Chondrocyte (in vitro differentiated cells): ENCODE data around the gene SLF2. TPM values are rescaled to one million over a fixed set of nuclear protein-coding genes. Genes with fewer than 3 reads are reported as not detected.

Experiments
- DNase-seq: peaks from one replicate; pipeline ENCODE4 v3.0.0; 2021; ENCODE audit warnings: mixed read lengths, low spot score
- H3K27ac Mint-ChIP-seq: one replicate; pipeline ENCODE4 v1.8.0; 2021; ENCODE audit warnings: mild to moderate bottlenecking, moderate library complexity, mixed read lengths; ENCODE audit not compliant: unreplicated experiment
- H3K27me3 Mint-ChIP-seq: 2 replicates; pipeline ENCODE4 v1.8.0; 2021; ENCODE audit warnings: low read depth, mixed read lengths
- H3K36me3 Mint-ChIP-seq: 2 replicates; pipeline ENCODE4 v1.8.0; 2021; ENCODE audit warnings: low read depth, mixed read lengths
- H3K4me1 Mint-ChIP-seq: 2 replicates; pipeline ENCODE4 v1.8.0; 2021; ENCODE audit warnings: low read depth, mild to moderate bottlenecking, mixed read lengths
- H3K4me3 Mint-ChIP-seq: one replicate; pipeline ENCODE4 v1.8.0; 2021; ENCODE audit warnings: mild to moderate bottlenecking, moderate library complexity, mixed read lengths; ENCODE audit not compliant: unreplicated experiment
- H3K9me3 Mint-ChIP-seq: 2 replicates; pipeline ENCODE4 v1.8.0; 2021; ENCODE audit warnings: low read depth, mixed read lengths
- CTCF ChIP-seq: fragments of 200-600 bp; sonication (generic); IDR thresholded peaks from 2 replicates; pipeline ENCODE4 v1.5.0; 2021; ENCODE audit warnings: antibody characterized with exemption, mild to moderate bottlenecking, moderate library complexity
- total RNA-seq: library from RNA; stranded (reverse); gene quantifications from 3 replicates; pipeline ENCODE4 v1.2.1, GENCODE V29; 2021

SLF2 gene
- total RNA-seq, 1 donor from 2014 or later: 20.6 TPM

- H3K9me3 Mint-ChIP-seq: no peaks in the 10 kb centered on the region
- H3K27ac Mint-ChIP-seq: no peak overlapping the region
- H3K4me3 Mint-ChIP-seq: no peak overlapping the region
- peaks cover 5% of the 10 kb centered on the region for H3K36me3 Mint-ChIP-seq
- no peaks in the 10 kb centered on the region for H3K27me3 Mint-ChIP-seq
- peaks cover 27% of the 10 kb centered on the region for H3K4me1 Mint-ChIP-seq
- peak; percentile 53 for DNase-seq
- no peak for TF ChIP-seq CTCF
Observed at GRCh38 chr10:100985336-100985735, 72.6 kb downstream of the SLF2 start.

GRCh38 chr10:100986623-100986951 lies 73.8 kb downstream of the SLF2 start:
- Mint-ChIP-seq H3K4me3 (peak overlapping the region; percentile 100), H3K27ac (peak overlapping the region; percentile 96), H3K9me3 (no peaks in the 10 kb centered on the region), H3K27me3 (no peaks in the 10 kb centered on the region), H3K36me3 (peaks cover 13% of the 10 kb centered on the region), H3K4me1 (peaks cover 27% of the 10 kb centered on the region)
- TF ChIP-seq CTCF: no peak
- no peak for DNase-seq

GRCh38 chr10:100986952-100987684 lies 74.4 kb downstream of the SLF2 start, which contains the start of the genes MRPL43 and TWNK:
MRPL43 (minus strand) TSS chr10:100987497; CDS start chr10:100987443, 54 bp downstream.
TWNK (plus strand) TSS chr10:100987543; CDS start chr10:100988211, 668 bp downstream.
- Mint-ChIP-seq H3K27ac (peak within 1 kb of the TSS; percentile 96), H3K9me3 (no peaks in the 10 kb centered on the region), H3K36me3 (peaks cover 12% of the 10 kb centered on the region), H3K4me3 (peak within 1 kb of the TSS; percentile 100), H3K27me3 (no peaks in the 10 kb centered on the region), H3K4me1 (peaks cover 27% of the 10 kb centered on the region)
- peak; percentile 95 for DNase-seq
- no peak for TF ChIP-seq CTCF

GRCh38 chr10:100987685-100988049 lies 74.9 kb downstream of the SLF2 start:
- no peak for DNase-seq
- Mint-ChIP-seq H3K27me3 (no peaks in the 10 kb centered on the region), H3K27ac (peak overlapping the region; percentile 96), H3K36me3 (peaks cover 12% of the 10 kb centered on the region), H3K4me1 (peaks cover 27% of the 10 kb centered on the region), H3K4me3 (peak overlapping the region; percentile 100), H3K9me3 (no peaks in the 10 kb centered on the region)
- no peak for TF ChIP-seq CTCF

GRCh38 chr10:100988166-100988565 lies 75.4 kb downstream of the SLF2 start:
- no peak overlapping the region for H3K27ac Mint-ChIP-seq
- H3K36me3 Mint-ChIP-seq: peaks cover 12% of the 10 kb centered on the region
- no peak for DNase-seq
- peaks cover 27% of the 10 kb centered on the region for H3K4me1 Mint-ChIP-seq
- H3K9me3 Mint-ChIP-seq: no peaks in the 10 kb centered on the region
- H3K4me3 Mint-ChIP-seq: peak overlapping the region; percentile 100
- no peak for TF ChIP-seq CTCF
- H3K27me3 Mint-ChIP-seq: no peaks in the 10 kb centered on the region
